Esophagus squamous epithelium (tissue), 4 donors: ENCODE data around the gene EIF1AD.

Experiments used
- CTCF ChIP-seq, 6 experiments: fragments of 450-650 bp in 4 of 6; fragments of 200-600 bp in 2 of 6; sonication (generic) in 2 of 6; IDR thresholded peaks; one replicate each; pipeline ENCODE4 v1.5.1; 2016 to 2019; ENCODE audit warnings: antibody characterized with exemption in 6 of 6, mild to moderate bottlenecking in 4 of 6, moderate library complexity in 4 of 6
- POLR2A ChIP-seq, 4 donors: fragments of 450-650 bp; IDR thresholded peaks; one replicate each; pipeline ENCODE4 v1.6.1; 2017; ENCODE audit warnings: antibody characterized with exemption in 4 of 4, mild to moderate bottlenecking in 4 of 4, moderate library complexity in 3 of 4

DNA sequence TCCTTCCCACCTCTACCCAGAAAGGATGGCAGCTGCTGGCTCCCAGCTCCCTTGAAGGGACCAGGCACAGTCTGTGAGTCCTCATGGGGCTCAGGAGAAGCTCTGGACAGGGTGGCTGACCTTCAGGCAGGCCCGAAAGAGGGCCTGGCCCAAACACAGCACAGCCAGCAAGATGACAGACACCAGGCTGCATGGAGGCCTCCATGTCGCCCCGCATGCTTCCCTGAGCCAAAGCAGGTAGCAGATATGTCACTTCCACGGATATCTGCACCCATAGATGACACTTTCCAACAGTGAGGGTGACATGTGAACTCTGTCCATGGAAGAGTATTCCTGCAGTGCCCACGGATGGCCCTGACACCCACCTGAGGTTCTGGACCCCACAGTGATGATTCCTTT is 18.4 kb downstream of the EIF1AD start:
- TF ChIP-seq CTCF (IDR thresholded peaks at IDR 0.05) = no peak
- no peak for TF ChIP-seq POLR2A (IDR thresholded peaks at IDR 0.05)
